Karpas-422 (cell line): ENCODE results near the gene IGSF23. TPM values are rescaled to one million over a fixed set of nuclear protein-coding genes. Genes with fewer than 3 reads are reported as not detected.
A peak's percentile ranks its signal among the peaks of the same experiment; 100 is the strongest.
"Not testable (repeated sequence)": the region's sequence is repeated elsewhere in the genome, so short reads cannot be mapped to it uniquely, and the experiment has no call there.

Experiments
- DNase-seq: peaks from one replicate; pipeline ENCODE4 v3.0.0-alpha.2; 2015
- H2AFZ ChIP-seq: fragments of 200-600 bp; sonication (generic); 2 replicates; pipeline ENCODE4 v1.6.1; 2014; ENCODE audit warnings: antibody characterized with exemption, low read length, mixed read lengths
- H3K27ac ChIP-seq: fragments of 200-600 bp; sonication (generic); 2 replicates; pipeline ENCODE4 v1.5.1; 2014; ENCODE audit warnings: mild to moderate bottlenecking, low read length, moderate library complexity
- H3K27me3 ChIP-seq: fragments of 200-600 bp; sonication (generic); 2 replicates; pipeline ENCODE4 v1.6.1; 2014; ENCODE audit warnings: low read length, mixed read lengths
- H3K36me3 ChIP-seq: fragments of 200-600 bp; sonication (generic); 2 replicates; pipeline ENCODE4 v1.6.1; 2014; ENCODE audit warnings: low read length, mixed read lengths; ENCODE audit not compliant: insufficient read depth
- H3K4me1 ChIP-seq: fragments of 200-600 bp; sonication (generic); 2 replicates; pipeline ENCODE4 v1.6.1; 2014; ENCODE audit warnings: mild to moderate bottlenecking, low read length, mixed read lengths
- H3K4me2 ChIP-seq: fragments of 200-600 bp; sonication (generic); 2 replicates; pipeline ENCODE4 v1.6.1; 2014; ENCODE audit warnings: low read length, low read depth, mild to moderate bottlenecking; ENCODE audit not compliant: poor library complexity, severe bottlenecking
- H3K4me3 ChIP-seq: fragments of 200-600 bp; sonication (generic); 2 replicates; pipeline ENCODE4 v1.5.1; 2014; ENCODE audit warnings: mild to moderate bottlenecking, antibody characterized with exemption, low read length, mixed read lengths
- H3K79me2 ChIP-seq: fragments of 200-600 bp; sonication (generic); 2 replicates; pipeline ENCODE4 v1.6.1; 2014; ENCODE audit warnings: mild to moderate bottlenecking, low read length, mixed read lengths
- H3K9ac ChIP-seq: fragments of 200-600 bp; sonication (generic); 2 replicates; pipeline ENCODE4 v1.6.0; 2014; ENCODE audit warnings: low read length
- H3K9me2 ChIP-seq: fragments of 200-600 bp; sonication (generic), shearing (Covaris generic); replicated peaks from 2 replicates; pipeline ENCODE4 v1.6.0; 2014; ENCODE audit warnings: mild to moderate bottlenecking, low read length, moderate library complexity; ENCODE audit not compliant: insufficient read depth
- H3K9me3 ChIP-seq: fragments of 300-700, 200-600 bp; sonication (generic); 2 replicates; pipeline ENCODE4 v1.6.1; 2014; ENCODE audit warnings: low read length, mixed read lengths
- H4K20me1 ChIP-seq: fragments of 200-600 bp; sonication (generic); 2 replicates; pipeline ENCODE4 v1.6.1; 2014; ENCODE audit warnings: mild to moderate bottlenecking, antibody characterized with exemption, low read length, low read depth; ENCODE audit not compliant: insufficient read depth
- total RNA-seq: library from RNA; depleted of rRNA; stranded (reverse); fragments of >200 nt; shearing (Covaris generic); gene quantifications from 2 replicates; pipeline ENCODE4 v1.2.3, GENCODE V29; 2014; ENCODE audit warnings: low replicate concordance

Gene IGSF23
- total RNA-seq, 1 experiment from 2014 or later = not detected

DNA sequence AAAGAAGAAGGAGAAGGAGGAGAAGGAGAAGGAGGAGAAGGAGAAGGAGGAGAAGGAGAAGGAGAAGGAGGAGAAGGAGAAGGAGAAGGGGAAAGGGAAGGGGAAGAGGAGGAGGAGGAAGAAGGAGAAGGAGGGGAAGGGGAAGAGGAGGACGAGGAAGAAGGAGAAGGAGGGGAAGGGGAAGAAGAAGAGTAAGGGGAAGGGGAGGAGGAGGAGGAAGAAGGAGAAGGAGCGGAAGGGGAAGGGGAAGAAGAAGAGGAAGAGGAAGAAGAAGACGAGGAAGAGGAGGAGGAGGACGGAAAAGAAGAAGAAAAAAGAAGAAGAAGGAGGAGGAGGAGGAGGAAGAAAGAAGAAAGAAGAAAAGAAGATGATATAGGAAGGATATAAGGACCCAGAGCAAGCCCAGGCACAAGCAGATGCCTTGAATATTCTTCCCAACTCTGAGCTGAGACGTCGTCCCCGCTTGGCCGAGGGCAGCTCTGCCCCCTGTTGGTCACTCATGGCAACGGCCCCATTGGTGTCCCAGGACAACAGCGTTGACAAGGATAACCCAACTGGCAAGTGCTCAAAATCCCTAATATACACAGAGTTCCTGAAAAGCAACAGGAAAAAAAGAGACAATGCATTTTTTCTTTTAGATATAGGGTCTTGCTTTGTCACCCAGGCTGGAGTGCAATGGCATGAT is 30.6 kb upstream of the IGSF23 start:
- peak; percentile 62 for DNase-seq
- H3K27ac ChIP-seq = no peak overlapping the region
- no peaks in the 10 kb centered on the region for H4K20me1 ChIP-seq
- H3K27me3 ChIP-seq = no peaks in the 10 kb centered on the region
- H3K4me1 ChIP-seq = no peaks in the 10 kb centered on the region
- no peaks in the 10 kb centered on the region for H3K9me2 ChIP-seq
- H3K4me2 ChIP-seq = no peak overlapping the region
- no peak overlapping the region for H2AFZ ChIP-seq
- no peaks in the 10 kb centered on the region for H3K9me3 ChIP-seq
- no peaks in the 10 kb centered on the region for H3K79me2 ChIP-seq
- no peak overlapping the region for H3K4me3 ChIP-seq
- H3K36me3 ChIP-seq = no peaks in the 10 kb centered on the region
- H3K9ac ChIP-seq = no peak overlapping the region

DNA sequence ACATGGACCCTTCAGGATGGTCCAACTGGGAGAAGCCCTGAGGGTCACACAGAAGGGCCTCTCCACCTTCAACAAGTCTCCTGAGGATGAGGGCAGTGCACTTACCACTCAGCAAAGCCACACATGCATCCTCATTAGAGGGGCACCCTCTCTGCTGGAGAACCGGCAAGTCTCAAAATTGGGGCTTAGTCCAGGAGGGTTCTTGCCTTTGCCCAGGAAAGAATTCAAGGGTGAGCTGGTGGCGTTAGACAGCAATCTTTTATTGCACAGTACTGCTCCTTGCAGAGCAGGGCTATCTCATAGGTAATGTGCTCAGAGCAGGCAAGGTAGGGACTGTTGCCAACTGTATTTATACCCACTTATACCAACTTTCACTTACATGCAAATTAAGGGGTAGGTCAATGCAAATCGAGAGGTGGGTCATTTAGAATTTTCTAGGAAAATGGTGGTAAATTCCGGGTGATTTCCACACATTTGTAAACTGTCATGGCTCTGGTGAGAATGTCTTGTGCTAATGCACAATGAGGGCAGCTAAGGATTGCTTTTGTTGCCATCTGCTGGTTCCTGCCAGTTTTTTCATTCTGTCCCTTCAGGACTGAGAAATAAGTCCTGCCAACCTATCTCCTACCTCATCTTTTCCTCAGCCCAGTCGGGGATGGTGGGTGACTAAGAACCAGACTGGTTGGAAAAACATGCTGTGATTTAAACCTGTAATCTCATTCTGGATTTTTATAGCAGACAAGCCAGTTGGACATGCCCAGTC is 27.8 kb upstream of the IGSF23 start:
- Histone ChIP-seq H3K4me1 (no peaks in the 10 kb centered on the region), H3K9me3 (no peaks in the 10 kb centered on the region), H3K4me2 (no peak overlapping the region), H3K9ac (no peak overlapping the region), H3K9me2 (no peaks in the 10 kb centered on the region), H3K27ac (no peak overlapping the region), H4K20me1 (no peaks in the 10 kb centered on the region), H3K79me2 (no peaks in the 10 kb centered on the region), H3K4me3 (no peak overlapping the region), H2AFZ (no peak overlapping the region), H3K36me3 (no peaks in the 10 kb centered on the region), H3K27me3 (no peaks in the 10 kb centered on the region)
- peak; percentile 48 for DNase-seq

DNA sequence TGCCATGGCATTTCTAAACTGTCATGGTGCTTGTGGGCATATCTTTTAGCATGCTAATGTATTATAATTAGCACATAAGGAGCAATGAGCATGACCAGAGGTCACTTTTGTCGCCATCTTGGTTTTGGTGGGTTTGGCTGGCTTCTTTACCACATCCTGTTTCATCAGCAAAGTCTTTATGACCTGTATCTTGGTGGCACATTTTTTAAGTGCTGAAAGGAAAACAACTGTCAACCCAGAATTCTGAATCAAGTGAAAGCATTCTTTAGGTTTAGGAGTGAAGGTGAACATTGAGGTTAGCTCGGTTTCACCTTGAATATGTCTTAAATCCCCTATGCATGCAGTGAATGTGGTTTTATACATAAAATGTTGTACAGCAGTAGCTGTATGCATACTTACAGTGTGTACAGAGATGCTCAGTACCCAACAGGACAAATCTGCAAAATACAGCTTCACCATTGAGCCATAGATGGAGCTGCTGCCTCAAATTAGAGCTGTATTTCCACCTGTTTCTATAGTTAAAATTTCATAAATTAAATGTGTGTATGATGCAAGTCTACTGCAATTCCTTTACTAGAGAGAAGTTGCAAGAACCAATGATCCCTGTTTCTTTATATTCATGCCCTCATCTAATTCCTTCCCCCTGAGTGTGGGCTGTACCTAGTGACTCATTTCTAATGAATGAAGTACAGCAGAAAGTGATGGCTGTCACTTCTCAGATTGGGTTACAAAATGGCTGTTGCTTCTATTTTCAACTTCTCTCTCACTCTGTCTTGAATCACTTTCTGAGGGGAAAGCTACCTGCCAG is 25.2 kb upstream of the IGSF23 start:
- no peaks in the 10 kb centered on the region for H3K4me1 ChIP-seq
- no peaks in the 10 kb centered on the region for H3K36me3 ChIP-seq
- DNase-seq = no peak
- H3K4me3 ChIP-seq = no peak overlapping the region
- no peak overlapping the region for H3K9ac ChIP-seq
- no peaks in the 10 kb centered on the region for H3K27me3 ChIP-seq
- no peak overlapping the region for H3K4me2 ChIP-seq
- no peak overlapping the region for H2AFZ ChIP-seq
- no peaks in the 10 kb centered on the region for H4K20me1 ChIP-seq
- H3K27ac ChIP-seq = no peak overlapping the region
- H3K9me2 ChIP-seq = no peaks in the 10 kb centered on the region
- no peaks in the 10 kb centered on the region for H3K79me2 ChIP-seq
- no peaks in the 10 kb centered on the region for H3K9me3 ChIP-seq

DNA sequence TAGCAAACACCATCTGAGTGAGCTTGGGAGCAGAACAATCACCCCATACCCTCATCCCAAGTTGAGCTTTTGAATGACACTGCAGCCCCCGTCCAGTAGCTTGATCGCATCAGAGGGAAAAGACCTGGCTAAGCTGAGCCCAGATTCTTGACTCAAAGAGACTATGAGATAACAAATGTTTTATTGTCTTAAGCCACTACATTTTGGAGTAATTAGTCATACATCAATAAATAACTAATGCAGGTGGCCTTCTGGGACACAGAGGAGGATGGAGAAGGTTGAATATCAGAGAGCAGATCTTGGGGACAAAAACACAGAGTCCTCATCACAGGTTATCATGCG is 24.6 kb upstream of the IGSF23 start:
- Histone ChIP-seq H3K4me2 (no peak overlapping the region), H3K9ac (no peak overlapping the region), H3K9me2 (no peaks in the 10 kb centered on the region), H3K27ac (no peak overlapping the region), H3K27me3 (no peaks in the 10 kb centered on the region), H3K79me2 (no peaks in the 10 kb centered on the region), H3K4me1 (no peaks in the 10 kb centered on the region), H3K9me3 (no peaks in the 10 kb centered on the region), H3K4me3 (no peak overlapping the region), H2AFZ (no peak overlapping the region), H3K36me3 (no peaks in the 10 kb centered on the region), H4K20me1 (no peaks in the 10 kb centered on the region)
- DNase-seq = no peak

DNA sequence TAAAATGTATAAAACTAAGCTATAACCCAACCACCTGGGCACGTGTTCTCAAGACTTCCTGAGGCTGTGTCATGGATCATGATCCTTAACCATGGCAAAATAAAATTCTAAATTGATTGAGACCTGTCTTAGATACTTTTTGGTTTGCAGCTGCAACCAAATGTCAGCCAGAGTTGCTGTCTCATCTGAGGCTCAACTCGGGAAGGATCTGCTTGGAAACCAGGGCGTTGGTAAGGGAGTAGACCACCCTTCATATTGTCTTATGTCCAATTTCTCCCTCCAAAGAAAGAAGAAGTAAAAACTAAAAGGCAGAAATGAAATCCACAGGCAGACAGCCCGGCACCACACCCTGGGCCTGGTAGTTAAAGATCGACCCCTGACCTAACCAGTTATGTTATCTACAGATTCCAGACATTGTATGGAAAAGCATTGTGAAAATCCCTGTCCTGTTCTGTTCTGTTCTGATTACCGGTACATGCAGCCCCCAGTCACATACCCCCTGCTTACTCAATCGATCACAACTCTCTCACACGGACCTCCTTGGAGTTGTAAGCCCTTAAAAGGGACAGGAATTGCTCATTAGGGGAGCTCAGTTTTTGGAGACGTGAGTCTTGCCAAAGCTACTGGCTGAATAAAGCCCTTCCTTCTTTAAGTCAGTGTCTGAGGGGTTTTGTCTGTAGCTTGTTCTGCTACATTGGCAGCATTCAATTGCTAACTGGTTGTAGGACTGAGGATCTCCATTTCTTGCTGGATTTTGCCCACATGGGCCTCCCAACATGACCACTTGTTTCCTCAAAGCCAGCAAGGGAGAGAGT is 22.9 kb upstream of the IGSF23 start:
- no peak overlapping the region for H3K4me3 ChIP-seq
- no peak for DNase-seq
- no peaks in the 10 kb centered on the region for H3K4me1 ChIP-seq
- no peak overlapping the region for H2AFZ ChIP-seq
- H3K27me3 ChIP-seq = no peaks in the 10 kb centered on the region
- no peaks in the 10 kb centered on the region for H3K9me2 ChIP-seq
- no peaks in the 10 kb centered on the region for H3K36me3 ChIP-seq
- no peak overlapping the region for H3K4me2 ChIP-seq
- H3K27ac ChIP-seq = no peak overlapping the region
- H3K79me2 ChIP-seq = no peaks in the 10 kb centered on the region
- no peak overlapping the region for H3K9ac ChIP-seq
- no peaks in the 10 kb centered on the region for H4K20me1 ChIP-seq
- H3K9me3 ChIP-seq = no peaks in the 10 kb centered on the region

DNA sequence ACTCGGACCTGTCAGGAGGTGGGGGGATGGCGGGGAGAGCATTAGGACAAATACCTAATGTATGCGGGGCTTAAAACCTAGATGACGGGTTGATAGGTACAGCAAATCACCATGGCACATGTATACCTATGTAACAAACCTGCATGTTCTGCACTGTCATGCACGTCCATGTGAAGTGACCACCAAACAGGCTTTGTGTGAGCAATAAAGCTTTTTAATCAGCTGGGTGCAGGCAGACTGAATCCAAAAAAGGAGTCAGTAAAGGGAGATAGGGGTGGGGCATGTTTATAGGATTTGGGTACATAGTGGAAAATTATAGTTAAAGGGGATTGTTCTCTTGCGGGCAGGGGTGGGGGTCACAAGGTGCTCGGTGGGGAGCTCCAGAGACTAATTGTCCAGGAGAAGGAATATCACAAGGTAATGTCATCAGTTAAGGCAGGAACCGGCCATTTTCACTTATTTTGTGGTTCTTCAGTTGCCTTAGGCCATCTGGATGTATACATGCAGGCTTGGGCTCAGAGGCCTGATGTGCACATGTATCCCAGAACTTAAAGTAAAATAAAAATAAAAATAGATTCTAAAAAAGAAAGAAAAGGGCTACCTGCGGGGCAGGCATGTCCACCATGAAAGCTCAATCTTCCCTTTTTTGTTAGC is 21.9 kb upstream of the IGSF23 start:
- H3K9ac ChIP-seq, DNase-seq, H3K4me3 ChIP-seq, H3K4me2 ChIP-seq, H3K36me3 ChIP-seq, H2AFZ ChIP-seq, H3K79me2 ChIP-seq, H3K27ac ChIP-seq, H3K9me2 ChIP-seq, H3K27me3 ChIP-seq, H4K20me1 ChIP-seq, H3K9me3 ChIP-seq, H3K4me1 ChIP-seq: not testable (repeated sequence)

DNA sequence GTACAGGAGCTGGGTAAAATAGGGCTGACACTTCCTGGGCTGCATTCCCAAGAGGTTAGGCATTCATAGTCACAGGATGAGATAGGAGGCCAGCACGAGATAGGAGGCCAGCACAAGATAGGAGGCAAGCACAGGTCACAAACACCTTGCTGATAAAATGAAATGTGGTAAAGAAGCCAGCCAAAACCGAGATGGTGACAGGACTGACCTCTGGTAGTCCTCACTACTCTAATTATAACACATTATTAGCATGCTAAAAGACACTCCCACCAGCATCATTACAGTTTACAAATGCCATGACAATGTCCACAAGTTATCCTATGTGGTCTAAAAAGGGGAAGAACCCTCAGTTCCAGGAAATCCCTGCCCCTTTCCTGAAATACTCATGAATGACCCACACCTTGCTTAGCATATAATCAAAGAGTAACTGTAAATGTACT is 20.9 kb upstream of the IGSF23 start:
- Histone ChIP-seq H2AFZ (no peak overlapping the region), H3K4me3 (no peak overlapping the region), H3K9me2 (no peaks in the 10 kb centered on the region), H3K9me3 (no peaks in the 10 kb centered on the region), H4K20me1 (no peaks in the 10 kb centered on the region), H3K79me2 (no peaks in the 10 kb centered on the region), H3K4me1 (no peaks in the 10 kb centered on the region), H3K27me3 (no peaks in the 10 kb centered on the region), H3K27ac (no peak overlapping the region), H3K9ac (no peak overlapping the region), H3K36me3 (no peaks in the 10 kb centered on the region), H3K4me2 (no peak overlapping the region)
- no peak for DNase-seq
